Measurements from ENCODE around the gene IFI44. TPM values are rescaled to one million over a fixed set of nuclear protein-coding genes. Genes with fewer than 3 reads are reported as not detected.
A peak's percentile ranks its signal among the peaks of the same experiment; 100 is the strongest.

Gene IFI44
- total and polyA plus RNA-seq, 4 donors, result 37.5 to 49.1 (median 38.9) TPM

DNA sequence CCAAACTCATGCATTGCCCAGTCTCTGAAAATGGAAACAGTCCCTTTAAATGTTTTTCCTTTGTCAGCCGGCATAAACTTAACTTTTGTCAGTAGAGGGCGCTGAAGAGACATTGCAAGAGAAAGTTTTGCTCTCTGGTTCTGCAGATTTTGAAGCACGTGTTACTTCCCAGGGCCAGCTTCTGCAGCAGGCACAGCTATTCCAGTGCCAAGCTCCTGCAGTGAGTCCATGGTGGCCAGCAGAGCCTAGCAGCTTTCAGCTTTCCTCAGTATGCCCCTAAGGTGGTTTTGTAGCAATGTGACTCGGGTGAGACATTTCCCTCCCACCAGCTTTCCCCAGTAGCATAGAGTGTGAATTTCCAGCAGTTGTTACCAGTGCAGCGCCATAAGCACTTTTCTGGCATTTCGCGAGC, 32.0 kb upstream of the IFI44 start:
- Histone ChIP-seq H3K27ac (ENCODE audit: low read depth in 1 of 2, low read length in 1 of 2) (peak overlapping the region in 1 of 2 donors; percentile 17), H3K27me3 (ENCODE audit: control insufficient read depth in 3 of 3, insufficient read depth in 3 of 3, low read length in 2 of 3) (no peaks in the 10 kb centered on the region), H3K4me1 (ENCODE audit: control insufficient read depth in 5 of 5, insufficient read depth in 5 of 5, low read length in 5 of 5) (peaks cover 0 to 11% (median 0%) of the 10 kb centered on the region in 5 donors), H3K9me3 (ENCODE audit: control insufficient read depth in 4 of 4, insufficient read depth in 3 of 4, low read length in 3 of 4) (no peaks in the 10 kb centered on the region), H3K4me3 (no peak overlapping the region), H3K9ac (ENCODE audit: insufficient read depth in 1 of 2, low read length in 2 of 2) (no peak overlapping the region), H3K36me3 (ENCODE audit: control insufficient read depth in 4 of 4, insufficient read depth in 4 of 4, low read length in 4 of 4) (no peaks in the 10 kb centered on the region)
- ATAC-seq (ENCODE audit: insufficient read depth, low FRiP score) (peak; percentile 89), DNase-seq (peak; percentile 70 to 95 (median 94))
- WGBS, 2 donors, result 38 to 42% methylated on average over 7 of the region's 7 CpGs
- TF ChIP-seq, protein P1, sequence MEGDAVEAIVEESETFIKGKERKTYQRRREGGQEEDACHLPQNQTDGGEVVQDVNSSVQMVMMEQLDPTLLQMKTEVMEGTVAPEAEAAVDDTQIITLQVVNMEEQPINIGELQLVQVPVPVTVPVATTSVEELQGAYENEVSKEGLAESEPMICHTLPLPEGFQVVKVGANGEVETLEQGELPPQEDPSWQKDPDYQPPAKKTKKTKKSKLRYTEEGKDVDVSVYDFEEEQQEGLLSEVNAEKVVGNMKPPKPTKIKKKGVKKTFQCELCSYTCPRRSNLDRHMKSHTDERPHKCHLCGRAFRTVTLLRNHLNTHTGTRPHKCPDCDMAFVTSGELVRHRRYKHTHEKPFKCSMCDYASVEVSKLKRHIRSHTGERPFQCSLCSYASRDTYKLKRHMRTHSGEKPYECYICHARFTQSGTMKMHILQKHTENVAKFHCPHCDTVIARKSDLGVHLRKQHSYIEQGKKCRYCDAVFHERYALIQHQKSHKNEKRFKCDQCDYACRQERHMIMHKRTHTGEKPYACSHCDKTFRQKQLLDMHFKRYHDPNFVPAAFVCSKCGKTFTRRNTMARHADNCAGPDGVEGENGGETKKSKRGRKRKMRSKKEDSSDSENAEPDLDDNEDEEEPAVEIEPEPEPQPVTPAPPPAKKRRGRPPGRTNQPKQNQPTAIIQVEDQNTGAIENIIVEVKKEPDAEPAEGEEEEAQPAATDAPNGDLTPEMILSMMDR (IDR thresholded peaks at IDR 0.05; ENCODE audit: control extremely low read depth, extremely low read depth), result peak; percentile 86

GRCh38 chr1:78619032-78619431, 30.6 kb upstream of the IFI44 start:
- H3K4me1 ChIP-seq (ENCODE audit: control insufficient read depth in 5 of 5, insufficient read depth in 5 of 5, low read length in 5 of 5), result peaks cover 0 to 11% (median 3%) of the 10 kb centered on the region in 5 donors

DNA sequence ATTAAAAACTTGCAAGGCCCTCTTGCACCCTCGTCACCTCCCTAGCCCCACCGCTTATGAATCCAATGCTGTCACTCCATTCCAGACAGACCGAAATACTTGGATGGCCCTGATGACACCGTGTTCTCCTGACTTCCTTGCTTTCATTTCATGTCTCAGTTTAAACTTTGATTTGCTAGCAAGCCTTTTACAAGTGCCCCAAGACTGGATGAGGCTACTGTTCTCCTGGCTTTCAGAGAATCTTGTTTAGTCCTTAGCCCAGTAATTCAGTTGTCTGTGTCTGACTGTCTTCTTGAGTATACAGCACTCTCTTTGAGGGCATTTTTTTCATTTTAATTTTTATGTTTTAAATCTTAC, 30.2 kb upstream of the IFI44 start:
- peaks cover 0 to 11% (median 3%) of the 10 kb centered on the region in 5 donors for H3K4me1 ChIP-seq (ENCODE audit: control insufficient read depth in 5 of 5, insufficient read depth in 5 of 5, low read length in 5 of 5)
- ATAC-seq (ENCODE audit: insufficient read depth, low FRiP score) (peak; percentile 4), DNase-seq (no peak)
- TF ChIP-seq, protein P1 (IDR thresholded peaks at IDR 0.05; ENCODE audit: control extremely low read depth, extremely low read depth), result no peak
- no peaks in the 10 kb centered on the region for H3K9me3 ChIP-seq (ENCODE audit: control insufficient read depth in 4 of 4, insufficient read depth in 3 of 4, low read length in 3 of 4)
- peak overlapping the region; percentile 66 to 75 for H3K27ac ChIP-seq (ENCODE audit: low read depth in 1 of 2, low read length in 1 of 2)
- peak overlapping the region in 1 of 2 donors; percentile 42 for H3K9ac ChIP-seq (ENCODE audit: insufficient read depth in 1 of 2, low read length in 2 of 2)
- no peaks in the 10 kb centered on the region for H3K27me3 ChIP-seq (ENCODE audit: control insufficient read depth in 3 of 3, insufficient read depth in 3 of 3, low read length in 2 of 3)
- H3K36me3 ChIP-seq (ENCODE audit: control insufficient read depth in 4 of 4, insufficient read depth in 4 of 4, low read length in 4 of 4), result no peaks in the 10 kb centered on the region
- H3K4me3 ChIP-seq, result no peak overlapping the region
- 52 to 66% methylated on average over 4 of the region's 4 CpGs for WGBS, 2 donors

More at GRCh38 chr1:78619032-78619431, 30.6 kb upstream of the IFI44 start:
- no peak for ATAC-seq (ENCODE audit: insufficient read depth, low FRiP score)
- DNase-seq, result no peak
- Histone ChIP-seq H3K9me3 (ENCODE audit: control insufficient read depth in 4 of 4, insufficient read depth in 3 of 4, low read length in 3 of 4) (no peaks in the 10 kb centered on the region), H3K9ac (ENCODE audit: insufficient read depth in 1 of 2, low read length in 2 of 2) (peak overlapping the region in 1 of 2 donors; percentile 42), H3K36me3 (ENCODE audit: control insufficient read depth in 4 of 4, insufficient read depth in 4 of 4, low read length in 4 of 4) (no peaks in the 10 kb centered on the region), H3K4me3 (no peak overlapping the region), H3K27ac (ENCODE audit: low read depth in 1 of 2, low read length in 1 of 2) (peak overlapping the region; percentile 66 to 75), H3K27me3 (ENCODE audit: control insufficient read depth in 3 of 3, insufficient read depth in 3 of 3, low read length in 2 of 3) (no peaks in the 10 kb centered on the region)
- TF ChIP-seq, protein P1 (IDR thresholded peaks at IDR 0.05; ENCODE audit: control extremely low read depth, extremely low read depth), result no peak
- WGBS, 2 donors, result 42 to 82% methylated on average over 3 of the region's 3 CpGs

Data from lung (tissue), 12 donors.